Astrocyte (in vitro differentiated cells and primary cell): ENCODE results near the gene MIOS. TPM values are rescaled to one million over a fixed set of nuclear protein-coding genes. Genes with fewer than 3 reads are reported as not detected.

Experiments
- DNase-seq: peaks from one replicate; pipeline ENCODE4 v3.0.0-alpha.2; 2010; ENCODE audit warnings: low read depth
- FAIRE-seq: peaks from 2 replicates; lab custom pipeline; 2011; peaks lifted over from hg19 to GRCh38; lab: Jason Lieb, UNC
- H2AFZ ChIP-seq: 2 replicates; pipeline ENCODE4 v1.6.0; 2012; ENCODE audit warnings: low read depth, low read length, inconsistent platforms
- H3K27ac ChIP-seq: 2 replicates; pipeline ENCODE4 v1.5.1; 2011; ENCODE audit warnings: low read depth, low read length, inconsistent platforms
- H3K27me3 ChIP-seq: 2 replicates; pipeline ENCODE4 v1.6.0; 2011; ENCODE audit warnings: low read length, inconsistent platforms; ENCODE audit not compliant: insufficient read depth
- H3K36me3 ChIP-seq: 2 replicates; pipeline ENCODE4 v1.5.1; 2011; ENCODE audit warnings: low read length, inconsistent platforms; ENCODE audit not compliant: insufficient read depth
- H3K4me1 ChIP-seq: 2 replicates; pipeline ENCODE4 v1.5.1; 2011; ENCODE audit warnings: low read length, inconsistent platforms; ENCODE audit not compliant: insufficient read depth
- H3K4me2 ChIP-seq: 2 replicates; pipeline ENCODE4 v1.6.0; 2012; ENCODE audit warnings: low read length, inconsistent platforms
- H3K4me3 ChIP-seq: 2 replicates; pipeline ENCODE4 v1.5.1; 2011; ENCODE audit warnings: low read depth, mild to moderate bottlenecking, low read length, inconsistent platforms; ENCODE audit not compliant: insufficient read depth
- H3K79me2 ChIP-seq: 2 replicates; pipeline ENCODE4 v1.6.0; 2012; ENCODE audit warnings: mild to moderate bottlenecking, low read length, inconsistent platforms; ENCODE audit not compliant: insufficient read depth
- H3K9ac ChIP-seq: 2 replicates; pipeline ENCODE4 v1.6.0; 2012; ENCODE audit warnings: mild to moderate bottlenecking, low read length, inconsistent platforms
- H3K9me3 ChIP-seq: 2 replicates; pipeline ENCODE4 v1.5.1; 2012; ENCODE audit warnings: low read depth, mild to moderate bottlenecking, low read length, inconsistent platforms; ENCODE audit not compliant: insufficient read depth
- H4K20me1 ChIP-seq: 2 replicates; pipeline ENCODE4 v1.6.0; 2012; ENCODE audit warnings: low read length, inconsistent platforms; ENCODE audit not compliant: insufficient read depth
- H3K27ac Mint-ChIP-seq: one replicate; pipeline ENCODE4 v1.8.0; 2021; ENCODE audit warnings: mild to moderate bottlenecking, mixed read lengths; ENCODE audit not compliant: unreplicated experiment
- H3K27me3 Mint-ChIP-seq: one replicate; pipeline ENCODE4 v1.8.0; 2021; ENCODE audit warnings: low read depth, mixed read lengths; ENCODE audit not compliant: unreplicated experiment
- H3K36me3 Mint-ChIP-seq: one replicate; pipeline ENCODE4 v1.8.0; 2021; ENCODE audit warnings: low read depth, mixed read lengths; ENCODE audit not compliant: unreplicated experiment
- H3K4me1 Mint-ChIP-seq: one replicate; pipeline ENCODE4 v1.8.0; 2021; ENCODE audit warnings: low read depth, mixed read lengths; ENCODE audit not compliant: unreplicated experiment
- H3K4me3 Mint-ChIP-seq: one replicate; pipeline ENCODE4 v1.8.0; 2021; ENCODE audit warnings: mild to moderate bottlenecking, moderate library complexity, mixed read lengths; ENCODE audit not compliant: unreplicated experiment
- H3K9me3 Mint-ChIP-seq: one replicate; pipeline ENCODE4 v1.8.0; 2021; ENCODE audit warnings: mild to moderate bottlenecking, mixed read lengths; ENCODE audit not compliant: unreplicated experiment
- CTCF ChIP-seq: IDR thresholded peaks from 2 replicates; pipeline ENCODE4 v1.5.1; 2011; ENCODE audit warnings: low read depth, mild to moderate bottlenecking, inconsistent platforms, low read length, moderate library complexity; ENCODE audit not compliant: insufficient read depth
- EZH2 ChIP-seq: IDR thresholded peaks from 2 replicates; pipeline ENCODE4 v1.6.1; 2012; ENCODE audit warnings: mild to moderate bottlenecking, low read length, inconsistent platforms; ENCODE audit not compliant: insufficient read depth
- total RNA-seq: library from RNA; stranded (reverse); gene quantifications from 2 replicates; pipeline ENCODE4 v1.2.1, GENCODE V29; 2021

The MIOS gene
- total RNA-seq, 1 donor from 2014 or later: 16.4 TPM

DNA sequence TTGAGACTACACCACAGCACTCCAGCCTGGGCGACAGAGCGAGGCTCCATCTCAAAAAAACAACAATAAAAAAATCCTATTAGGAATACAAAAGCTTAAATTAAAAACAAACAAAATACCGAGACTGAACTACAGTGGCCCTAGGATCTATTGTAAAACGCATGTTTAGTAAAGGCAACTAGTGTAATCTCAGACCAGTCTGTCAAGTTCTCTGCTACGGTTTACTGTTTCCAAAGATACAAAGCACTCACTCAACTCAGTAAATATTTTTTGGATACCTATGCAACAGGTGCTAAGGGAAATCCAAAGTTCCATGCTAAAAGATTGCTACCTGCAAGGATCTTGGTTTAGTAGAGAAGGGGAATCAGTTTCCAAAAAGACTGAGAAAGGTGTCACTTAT, 3.4 kb upstream of the MIOS start:
- Mint-ChIP-seq H3K27me3 (no peaks in the 10 kb centered on the region), H3K27ac (no peak overlapping the region), H3K4me1 (peaks cover 5% of the 10 kb centered on the region), H3K4me3 (no peak overlapping the region), H3K36me3 (peaks cover 3% of the 10 kb centered on the region), H3K9me3 (peaks cover 7% of the 10 kb centered on the region)
- Histone ChIP-seq H3K9ac (no peak overlapping the region), H3K9me3 (no peaks in the 10 kb centered on the region), H3K27ac (no peak overlapping the region), H2AFZ (no peak overlapping the region), H3K79me2 (peaks cover 10% of the 10 kb centered on the region), H3K36me3 (no peaks in the 10 kb centered on the region), H3K27me3 (no peaks in the 10 kb centered on the region), H3K4me3 (no peak overlapping the region), H4K20me1 (peaks cover 2% of the 10 kb centered on the region), H3K4me2 (no peak overlapping the region), H3K4me1 (peaks cover 14% of the 10 kb centered on the region)
- FAIRE-seq (no peak), DNase-seq (no peak)
- TF ChIP-seq CTCF (no peak), EZH2 (no peak)

DNA sequence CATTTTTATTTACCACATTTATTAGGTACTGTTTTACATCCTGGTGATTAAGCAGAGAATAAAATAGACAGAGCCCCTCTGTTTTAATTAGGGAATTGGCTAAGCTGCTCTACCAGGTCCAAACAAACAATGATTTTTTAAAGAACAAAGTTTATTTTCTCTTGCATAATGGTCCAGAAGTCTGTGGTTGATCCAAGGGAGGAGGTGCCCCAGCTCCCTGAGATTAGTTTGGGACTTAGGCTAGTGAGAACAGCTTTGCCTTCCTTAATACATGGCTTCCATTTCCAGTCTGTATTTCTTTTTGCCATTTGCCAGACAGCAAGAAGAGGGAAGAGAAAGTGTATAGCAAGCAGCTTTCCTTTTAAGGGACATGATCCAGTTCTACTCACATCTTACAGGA, 2.9 kb upstream of the MIOS start:
- H3K9me3 Mint-ChIP-seq: peaks cover 3% of the 10 kb centered on the region
- H3K4me3 Mint-ChIP-seq: no peak overlapping the region
- no peak for FAIRE-seq
- no peak overlapping the region for H2AFZ ChIP-seq
- H3K4me3 ChIP-seq: no peak overlapping the region
- no peaks in the 10 kb centered on the region for H3K36me3 Mint-ChIP-seq
- peaks cover 5% of the 10 kb centered on the region for H4K20me1 ChIP-seq
- H3K79me2 ChIP-seq: peaks cover 16% of the 10 kb centered on the region
- peaks cover 17% of the 10 kb centered on the region for H3K4me1 ChIP-seq
- TF ChIP-seq EZH2 (no peak), CTCF (no peak)
- H3K27me3 Mint-ChIP-seq: no peaks in the 10 kb centered on the region
- DNase-seq: no peak
- H3K9me3 ChIP-seq: no peaks in the 10 kb centered on the region
- no peak overlapping the region for H3K27ac ChIP-seq
- no peak overlapping the region for H3K9ac ChIP-seq
- H3K36me3 ChIP-seq: no peaks in the 10 kb centered on the region
- no peaks in the 10 kb centered on the region for H3K27me3 ChIP-seq
- no peak overlapping the region for H3K27ac Mint-ChIP-seq
- H3K4me1 Mint-ChIP-seq: peaks cover 5% of the 10 kb centered on the region
- peak overlapping the region; percentile 30 for H3K4me2 ChIP-seq

DNA sequence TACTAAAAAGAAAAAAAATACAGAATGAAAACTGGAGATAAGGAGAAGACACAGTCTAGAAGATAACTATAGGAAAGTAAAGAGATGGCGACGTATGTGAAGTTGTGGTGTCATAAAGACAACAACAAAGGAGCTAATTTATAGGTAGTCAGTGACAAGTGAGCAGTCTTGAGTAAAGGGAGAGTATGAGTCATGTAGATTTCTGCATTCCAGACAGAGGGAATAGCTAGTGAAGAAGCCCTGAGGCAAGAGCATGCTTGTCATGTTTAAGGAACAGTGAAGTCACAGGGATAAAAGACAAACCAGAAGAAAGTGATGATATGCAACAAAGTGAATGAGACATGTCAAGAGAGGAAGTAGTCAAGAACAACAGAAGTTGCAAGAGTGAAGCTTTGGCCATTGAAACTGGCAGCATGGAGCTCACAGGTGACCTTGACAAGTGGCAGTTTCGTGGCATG, 2.3 kb upstream of the MIOS start:
- H3K27ac ChIP-seq: no peak overlapping the region
- H3K36me3 ChIP-seq: no peaks in the 10 kb centered on the region
- H3K4me2 ChIP-seq: peak overlapping the region; percentile 30
- H3K9ac ChIP-seq: no peak overlapping the region
- FAIRE-seq (peak; percentile 45), DNase-seq (peak; percentile 76)
- peaks cover 5% of the 10 kb centered on the region for H3K4me1 Mint-ChIP-seq
- H3K4me1 ChIP-seq: peaks cover 17% of the 10 kb centered on the region
- H3K27me3 ChIP-seq: no peaks in the 10 kb centered on the region
- no peak overlapping the region for H2AFZ ChIP-seq
- H3K36me3 Mint-ChIP-seq: no peaks in the 10 kb centered on the region
- no peak overlapping the region for H3K4me3 Mint-ChIP-seq
- H3K4me3 ChIP-seq: no peak overlapping the region
- peaks cover 8% of the 10 kb centered on the region for H4K20me1 ChIP-seq
- TF ChIP-seq EZH2: no peak
- no peak for TF ChIP-seq CTCF
- H3K9me3 ChIP-seq: no peaks in the 10 kb centered on the region
- no peaks in the 10 kb centered on the region for H3K9me3 Mint-ChIP-seq
- H3K79me2 ChIP-seq: peaks cover 21% of the 10 kb centered on the region
- no peak overlapping the region for H3K27ac Mint-ChIP-seq
- no peaks in the 10 kb centered on the region for H3K27me3 Mint-ChIP-seq
